Transverse colon (tissue), 4 donors: ENCODE results near the gene CEACAM18. TPM values are rescaled to one million over a fixed set of nuclear protein-coding genes. Genes with fewer than 3 reads are reported as not detected.

ENCODE experiments used
- DNase-seq: peaks from one replicate; pipeline ENCODE4 v3.0.0-alpha.2; 2019
- H3K27ac ChIP-seq, 4 donors: fragments of 200-600 bp; sonication (generic); 2 replicates each; pipeline ENCODE4 v1.5.1; 2016 to 2018; ENCODE audit warnings: inconsistent platforms in 4 of 4
- H3K27me3 ChIP-seq: fragments of 200-600 bp; sonication (generic); 2 replicates; pipeline ENCODE4 v1.5.1; 2017; ENCODE audit warnings: inconsistent platforms
- H3K36me3 ChIP-seq, 4 donors: fragments of 200-600 bp; sonication (generic); 2 replicates each; pipeline ENCODE4 v1.5.1; 2017 to 2019; ENCODE audit warnings: inconsistent platforms in 4 of 4
- H3K4me1 ChIP-seq, 4 donors: fragments of 200-600 bp; sonication (generic); 2 replicates each; pipeline ENCODE4 v1.5.1; 2017 to 2020; ENCODE audit warnings: inconsistent platforms in 4 of 4
- H3K4me3 ChIP-seq, 4 donors: fragments of 200-600 bp; sonication (generic); 1 replicate in 1 of 4; 2 replicates in 3 of 4; pipeline versions ENCODE4 v1.5.1 to v1.6.1; 2017 to 2019; ENCODE audit warnings: inconsistent platforms in 4 of 4
- H3K9me3 ChIP-seq, 2 donors: fragments of 200-600 bp; sonication (generic); 2 replicates each; pipeline ENCODE4 v1.5.1; 2017 to 2019; ENCODE audit warnings: inconsistent platforms in 2 of 2
- CTCF ChIP-seq, 5 experiments: fragments of 200-600 bp in 3 of 5; fragments of 450-650 bp in 2 of 5; sonication (generic) in 3 of 5; IDR thresholded peaks; 1 replicate in 2 of 5; 2 replicates in 3 of 5; pipeline ENCODE4 v1.5.1; 2016 to 2017; ENCODE audit warnings: antibody characterized with exemption in 5 of 5, inconsistent platforms in 3 of 5, mild to moderate bottlenecking in 2 of 5, moderate library complexity in 1 of 5
- EP300 ChIP-seq: sonication (generic); formaldehyde crosslinking; IDR thresholded peaks from one replicate; pipeline ENCODE4 v1.6.1; 2017; ENCODE audit warnings: antibody characterized with exemption, low read depth
- POLR2A ChIP-seq: fragments of 450-650 bp; IDR thresholded peaks from one replicate; pipeline ENCODE4 v1.6.1; 2016; ENCODE audit warnings: antibody characterized with exemption, mild to moderate bottlenecking, moderate library complexity
- POLR2AphosphoS5 ChIP-seq, 3 donors: sonication (generic); formaldehyde crosslinking; IDR thresholded peaks; one replicate each; pipeline ENCODE4 v1.6.1; 2016; ENCODE audit warnings: antibody characterized with exemption in 3 of 3
- WGBS, 2 donors: methylation state at CpG; one replicate each; pipeline ENCODE4 v1.1.5; 2018; ENCODE audit warnings: low coverage in 1 of 2; 5-methylcytosine and 5-hydroxymethylcytosine counted together
- in situ Hi-C, 4 donors: fragments of 200-750 bp; cut with MboI; loops; one replicate each; pipeline versions ENCODE4 v1.15.0 to v1.15.1; 2017; ENCODE audit warnings: low sequenced_read_pairs in 3 of 4, low pct_ligation_motif_present in 1 of 4, low pct_unique_long_range_greater_than_20kb in 1 of 4
- intact Hi-C: fragments of 100-400 bp; cut with DNase I; formaldehyde crosslinking; loops from one replicate; pipeline ENCODE4 v1.15.1; 2023; ENCODE audit warnings: low total_unique reads
- small RNA-seq, 4 donors: library from RNA; depleted of rRNA; stranded (forward); fragments of <200 nt; gene quantifications; one replicate each; pipeline ENCODE3, GENCODE V24; 2016
- total RNA-seq, 4 donors: library from RNA; depleted of rRNA; stranded (reverse); fragments of >200 nt; gene quantifications; one replicate each; pipeline ENCODE4 v1.1.0, GENCODE V29; 2016

CEACAM18 gene
- total RNA-seq, 4 donors from 2014 or later = not detected

- H3K4me3 ChIP-seq = no peak within 1 kb of the TSS
- peak; percentile 51 for DNase-seq
- H3K27me3 ChIP-seq = peaks cover 10% of the 10 kb centered on the region
- intact Hi-C loops = no loop called here
- H3K4me1 ChIP-seq = no peaks in the 10 kb centered on the region
- H3K36me3 ChIP-seq = no peaks in the 10 kb centered on the region
- WGBS, 2 donors = 5 to 32% methylated on average over 8 to 25 of the region's 25 CpGs
- TF ChIP-seq CTCF (IDR thresholded peaks at IDR 0.05) (no peak), POLR2AphosphoS5 (IDR thresholded peaks at IDR 0.05) (no peak), EP300 (no peak), POLR2A (no peak)
- no peaks in the 10 kb centered on the region for H3K9me3 ChIP-seq
- in situ Hi-C loops = no loop called here
- no peak within 1 kb of the TSS for H3K27ac ChIP-seq
Observed at GRCh38 chr19:51531349-51532315, 53.3 kb downstream of the CEACAM18 start, which contains the start of gene SIGLEC6. Gene SIGLEC6, minus strand, starts transcription at chr19:51531670. Its CDS starts 22 bp downstream, at chr19:51531648.

DNA sequence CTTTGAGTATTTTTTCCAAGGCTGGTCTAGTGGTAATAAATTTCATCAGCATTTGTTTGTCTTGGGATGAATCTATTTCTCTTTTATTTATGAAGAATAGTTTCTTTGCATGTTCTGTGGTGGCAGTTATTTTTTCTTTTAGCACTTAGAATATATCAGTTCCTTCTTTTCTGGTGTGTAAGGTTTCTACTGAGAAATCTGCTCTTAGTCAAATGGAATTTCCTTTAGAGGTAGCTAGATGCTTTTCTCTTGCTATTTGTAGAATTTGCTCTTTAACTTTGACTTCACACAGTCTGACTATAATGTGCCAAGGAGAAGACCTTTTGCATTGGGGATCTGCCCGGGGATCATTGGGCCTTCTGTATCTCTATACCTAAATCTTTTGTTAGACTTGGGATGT lies 57.2 kb downstream of the CEACAM18 start:
- WGBS, 2 donors = 71% methylated on average over 1 of the region's 1 CpG; no CpG with 5 or more reads in 1 of the 2 donors

DNA sequence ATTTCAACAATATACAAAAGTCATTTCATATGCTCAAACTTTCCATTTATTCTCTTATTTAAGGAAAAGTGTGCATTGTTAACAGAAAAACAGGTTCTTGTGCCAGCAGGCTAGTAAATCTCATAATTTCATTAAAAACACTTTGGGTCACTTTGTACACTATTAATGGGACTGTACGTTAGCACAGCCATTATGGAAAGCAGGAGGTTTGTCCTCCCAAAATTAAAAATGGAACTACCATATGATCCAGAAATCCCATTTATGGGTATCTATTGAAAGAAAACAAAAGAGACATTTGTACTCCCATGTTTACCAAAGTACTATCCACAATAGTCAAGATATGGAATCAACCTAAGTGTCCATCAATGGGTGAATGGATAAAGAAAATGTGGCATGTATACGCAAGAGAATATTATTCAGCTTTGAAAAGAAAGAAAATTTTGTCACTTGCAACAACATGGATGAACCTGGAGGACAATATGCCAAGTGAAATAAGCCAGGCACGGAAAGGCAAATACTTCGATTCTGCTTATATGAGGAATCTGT lies 61.6 kb downstream of the CEACAM18 start:
- Histone ChIP-seq H3K4me1 (no peaks in the 10 kb centered on the region), H3K27ac (no peak overlapping the region), H3K27me3 (peaks cover 25% of the 10 kb centered on the region), H3K4me3 (no peak overlapping the region), H3K9me3 (no peaks in the 10 kb centered on the region), H3K36me3 (no peaks in the 10 kb centered on the region)
- WGBS, 2 donors = 80 to 91% methylated on average over 4 of the region's 4 CpGs
- TF ChIP-seq POLR2A (no peak), CTCF (IDR thresholded peaks at IDR 0.05) (no peak), POLR2AphosphoS5 (IDR thresholded peaks at IDR 0.05) (no peak)
- intact Hi-C loops (no loop called here), in situ Hi-C loops (no loop called here)
- no peak for DNase-seq

More for the DNA sequence above, 57.2 kb downstream of the CEACAM18 start:
- intact Hi-C loops = no loop called here
- in situ Hi-C loops = no loop called here
- peaks cover 33% of the 10 kb centered on the region for H3K27me3 ChIP-seq
- H3K4me3 ChIP-seq = no peak overlapping the region
- H3K27ac ChIP-seq = no peak overlapping the region
- H3K9me3 ChIP-seq = no peaks in the 10 kb centered on the region
- DNase-seq = no peak
- H3K36me3 ChIP-seq = no peaks in the 10 kb centered on the region
- TF ChIP-seq POLR2AphosphoS5 (IDR thresholded peaks at IDR 0.05) (no peak), CTCF (IDR thresholded peaks at IDR 0.05) (no peak), EP300 (no peak), POLR2A (no peak)
- H3K4me1 ChIP-seq = no peaks in the 10 kb centered on the region

Small RNAs within 50 kb of the gene (small RNA-seq; reads per million reads assigned to genes)
- gene AC020914.3 (0 reads per million in 4 donors), gene AC020914.5 (0 reads per million in 4 donors)

Other genes starting within 250 kb of the CEACAM18 start
- not detected for gene SIGLECL1, start 227.5 kb upstream of the CEACAM18 start, total RNA-seq
- under 1 TPM in 1 of 4 donors, not detected in 3; 0.27 TPM for gene IGLON5, start 166.9 kb upstream of the CEACAM18 start, total RNA-seq
- gene VSIG10L, start 136.4 kb upstream of the CEACAM18 start, total RNA-seq = 1 to 10 TPM in 3 of 4 donors, under 1 TPM in 1; 0.60 to 2.2 (median 1.8) TPM
- 100 to 1,000 TPM in 2 of 4 donors, 10 to 100 TPM in 2; 56.9 to 147 (median 99.1) TPM for gene ETFB, start 112.2 kb upstream of the CEACAM18 start, total RNA-seq
- gene CLDND2, start 109.5 kb upstream of the CEACAM18 start, total RNA-seq = not detected
- 1 to 10 TPM in 2 of 4 donors, not detected in 2; 1.6 to 3.0 TPM for gene NKG7, start 105.9 kb upstream of the CEACAM18 start, total RNA-seq
- gene LIM2, start 90.6 kb upstream of the CEACAM18 start, total RNA-seq = not detected
- gene C19orf84, start 87.9 kb upstream of the CEACAM18 start, total RNA-seq = not detected
- gene SIGLEC10, start 60.9 kb upstream of the CEACAM18 start, total RNA-seq = 10 to 100 TPM in 1 of 4 donors, 1 to 10 TPM in 2, not detected in 1; 3.7 to 15.7 (median 4.9) TPM
- 1 to 10 TPM in 1 of 4 donors, under 1 TPM in 1, not detected in 2; 0.27 to 1.3 TPM for gene SIGLEC8, start 20.1 kb upstream of the CEACAM18 start, total RNA-seq
- under 1 TPM in 2 of 4 donors, not detected in 2; 0.41 to 0.48 TPM for gene SIGLEC12, start 23.3 kb downstream of the CEACAM18 start, total RNA-seq
- gene SIGLEC6, start 53.1 kb downstream of the CEACAM18 start, total RNA-seq = 1 to 10 TPM in 2 of 4 donors, under 1 TPM in 1, not detected in 1; 0.55 to 4.4 (median 1.7) TPM
- gene ZNF175, start 92.7 kb downstream of the CEACAM18 start, total RNA-seq = 10 to 100 TPM in 1 of 4 donors, 1 to 10 TPM in 3; 5.6 to 12.7 (median 6.6) TPM
- gene SIGLEC5, start 151.9 kb downstream of the CEACAM18 start, total RNA-seq = 1 to 10 TPM in 1 of 4 donors, not detected in 3; 1.1 TPM
- gene SIGLEC14, start 168.3 kb downstream of the CEACAM18 start, total RNA-seq = 1 to 10 TPM in 2 of 4 donors, not detected in 2; 2.2 to 6.0 TPM
- gene SPACA6, start 214.8 kb downstream of the CEACAM18 start, total RNA-seq = 10 to 100 TPM in 2 of 4 donors, 1 to 10 TPM in 2; 2.3 to 25.1 (median 12.4) TPM
- gene HAS1, start 245.5 kb downstream of the CEACAM18 start, total RNA-seq = 1 to 10 TPM in 1 of 4 donors, under 1 TPM in 2, not detected in 1; 0.27 to 1.9 (median 0.48) TPM